SK-N-SH (cell line): ENCODE results near the gene SORL1. TPM values are rescaled to one million over a fixed set of nuclear protein-coding genes. Genes with fewer than 3 reads are reported as not detected.

ENCODE experiments used
- CTCF ChIA-PET: fragments of 300-600, 350-600 bp; formaldehyde crosslinking; extraction: SDS; loops from one replicate; lab custom pipeline; 2021; lab: Yijun Ruan, JAX
- POLR2A ChIA-PET: fragments of 350-600 bp; sonication (Branson Sonifier 250); formaldehyde crosslinking; extraction: SDS; loops from one replicate; lab custom pipeline; 2020; ENCODE audit warnings: antibody characterized with exemption, inconsistent platforms; lab: Yijun Ruan, JAX
- DNase-seq: peaks from one replicate; pipeline ENCODE4 v3.0.0; 2012
- H2AFZ ChIP-seq: fragments of 200-600 bp; sonication (generic); 2 replicates; pipeline ENCODE4 v1.8.1; 2016; ENCODE audit warnings: antibody characterized with exemption, mild to moderate bottlenecking, low read depth
- H3F3A ChIP-seq: fragments of 200-600 bp; sonication (generic); replicated peaks from 2 replicates; pipeline ENCODE3; 2016; ENCODE audit warnings: antibody characterized with exemption, mild to moderate bottlenecking; ENCODE audit not compliant: insufficient read depth
- H3K27ac ChIP-seq, 2 experiments: fragments of 200-500 bp in 1 of 2; fragments of 200-600 bp in 1 of 2; sonication (Bioruptor generic) in 1 of 2; sonication (generic), shearing (Covaris generic) in 1 of 2; 2 replicates each; pipeline versions ENCODE4 v1.5.1 to v1.6.1; 2014 to 2016; ENCODE audit warnings: low read depth in 2 of 2, inconsistent platforms in 1 of 2, low read length in 1 of 2, mild to moderate bottlenecking in 1 of 2, mixed read lengths in 1 of 2
- H3K27me3 ChIP-seq: fragments of 200-600 bp; sonication (generic), shearing (Covaris generic); 2 replicates; pipeline ENCODE4 v1.6.1; 2016; ENCODE audit warnings: mixed run types; ENCODE audit not compliant: insufficient read depth
- H3K36me3 ChIP-seq, 2 experiments: fragments of 200-500 bp in 1 of 2; fragments of 200-600 bp in 1 of 2; sonication (Bioruptor generic) in 1 of 2; sonication (generic) in 1 of 2; replicated peaks in 1 of 2; 2 replicates each; pipeline versions ENCODE3 to v1.5.1; 2014 to 2016; ENCODE audit warnings: low read length in 1 of 2, mild to moderate bottlenecking in 1 of 2; ENCODE audit not compliant: insufficient read depth in 2 of 2, control insufficient read depth in 1 of 2
- H3K4me1 ChIP-seq, 2 experiments: fragments of 200-500 bp in 1 of 2; fragments of 200-600 bp in 1 of 2; sonication (Bioruptor generic) in 1 of 2; sonication (generic), shearing (Covaris generic) in 1 of 2; 2 replicates each; pipeline versions ENCODE4 v1.5.1 to v1.6.1; 2014 to 2016; ENCODE audit warnings: low read depth in 1 of 2, low read length in 1 of 2, mixed run types in 1 of 2; ENCODE audit not compliant: insufficient read depth in 2 of 2, control insufficient read depth in 1 of 2
- H3K4me2 ChIP-seq: fragments of 200-600 bp; sonication (generic), shearing (Covaris generic); 2 replicates; pipeline ENCODE4 v1.6.1; 2017; ENCODE audit warnings: mixed run types
- H3K4me3 ChIP-seq, 2 experiments: fragments of 200-500 bp in 1 of 2; fragments of 200-600 bp in 1 of 2; sonication (Bioruptor generic) in 1 of 2; sonication (generic), shearing (Covaris generic) in 1 of 2; 2 replicates each; pipeline versions ENCODE4 v1.5.1 to v1.8.1; 2014 to 2016; ENCODE audit warnings: low read depth in 2 of 2, inconsistent platforms in 1 of 2, low read length in 1 of 2, mild to moderate bottlenecking in 1 of 2, mixed read lengths in 1 of 2, moderate library complexity in 1 of 2
- H3K79me2 ChIP-seq: fragments of 200-600 bp; sonication (generic); 2 replicates; pipeline ENCODE4 v1.8.1; 2017; ENCODE audit warnings: mild to moderate bottlenecking; ENCODE audit not compliant: insufficient read depth
- H3K9ac ChIP-seq: fragments of 200-600 bp; sonication (generic); 2 replicates; pipeline ENCODE4 v1.6.1; 2017; ENCODE audit warnings: mixed run types
- H3K9me2 ChIP-seq: fragments of 200-600 bp; sonication (generic); 2 replicates; pipeline ENCODE4 v1.6.1; 2017; ENCODE audit warnings: mixed run types
- H3K9me3 ChIP-seq: fragments of 200-600 bp; sonication (generic); 2 replicates; pipeline ENCODE4 v1.6.1; 2017; ENCODE audit warnings: mixed run types, mild to moderate bottlenecking, moderate library complexity
- H4K20me1 ChIP-seq: fragments of 200-600 bp; sonication (generic); 2 replicates; pipeline ENCODE4 v1.6.1; 2017; ENCODE audit warnings: mild to moderate bottlenecking, mixed run types; ENCODE audit not compliant: insufficient read depth
- ELF1 ChIP-seq: IDR thresholded peaks from 2 replicates; pipeline ENCODE4 v1.4.0; 2012
- EP300 ChIP-seq, 2 experiments: IDR thresholded peaks; 2 replicates each; pipeline versions ENCODE4 v1.4.0 to v1.6.1; 2012; ENCODE audit warnings: borderline replicate concordance in 1 of 2, low read depth in 1 of 2, low read length in 1 of 2
- FOSL2 ChIP-seq: IDR thresholded peaks from 2 replicates; pipeline ENCODE4 v1.4.0; 2012; ENCODE audit warnings: low read depth, mild to moderate bottlenecking, moderate library complexity, borderline replicate concordance
- NFIC ChIP-seq: IDR thresholded peaks from 2 replicates; pipeline ENCODE4 v1.4.0; 2012; ENCODE audit warnings: borderline replicate concordance
- RXRA ChIP-seq: IDR thresholded peaks from 2 replicates; pipeline ENCODE4 v1.4.0; 2012; ENCODE audit warnings: low read depth, mild to moderate bottlenecking, borderline replicate concordance
- TCF12 ChIP-seq: IDR thresholded peaks from 2 replicates; pipeline ENCODE4 v1.4.0; 2012
- WGBS: methylation state at CpG from one replicate; pipeline ENCODE4 v1.1.6; 2017; ENCODE audit warnings: low lambda C conversion rate; 5-methylcytosine and 5-hydroxymethylcytosine counted together
- polyA plus RNA-seq, 3 experiments: library from polyadenylated mRNA; depleted of rRNA; stranded (reverse); fragments of >200 nt; gene quantifications; 2 replicates each; pipeline ENCODE4 v1.2.3, GENCODE V29; 2012
- TF ChIP-seq, protein P1 (sequence below): IDR thresholded peaks from 2 replicates; pipeline ENCODE4 v1.6.1; 2012; ENCODE audit warnings: mild to moderate bottlenecking, low read depth, low read length, moderate library complexity
- TF ChIP-seq, protein P2 (sequence below): IDR thresholded peaks from 2 replicates; pipeline ENCODE4 v1.4.0; 2012; ENCODE audit warnings: low read depth, borderline replicate concordance
- TF ChIP-seq, protein P3 (sequence below): fragments of 200-600 bp; sonication (generic); IDR thresholded peaks from 2 replicates; pipeline ENCODE4 v1.6.1; 2017; ENCODE audit warnings: antibody characterized with exemption, mild to moderate bottlenecking, moderate library complexity
- TF ChIP-seq, protein P4 (sequence below): fragments of 150-350 bp; IDR thresholded peaks from 2 replicates; pipeline ENCODE4 v1.6.1; 2017; ENCODE audit warnings: antibody characterized with exemption, low read length, low read depth, borderline replicate concordance
- TF ChIP-seq, protein P5 (sequence below): IDR thresholded peaks from 2 replicates; pipeline ENCODE4 v1.4.0; 2012; ENCODE audit warnings: low read depth, borderline replicate concordance

SORL1 gene
- polyA plus RNA-seq, 1 of the 3 experiments (the other 2 are of a cell fraction), result 7.1 TPM

DNA sequence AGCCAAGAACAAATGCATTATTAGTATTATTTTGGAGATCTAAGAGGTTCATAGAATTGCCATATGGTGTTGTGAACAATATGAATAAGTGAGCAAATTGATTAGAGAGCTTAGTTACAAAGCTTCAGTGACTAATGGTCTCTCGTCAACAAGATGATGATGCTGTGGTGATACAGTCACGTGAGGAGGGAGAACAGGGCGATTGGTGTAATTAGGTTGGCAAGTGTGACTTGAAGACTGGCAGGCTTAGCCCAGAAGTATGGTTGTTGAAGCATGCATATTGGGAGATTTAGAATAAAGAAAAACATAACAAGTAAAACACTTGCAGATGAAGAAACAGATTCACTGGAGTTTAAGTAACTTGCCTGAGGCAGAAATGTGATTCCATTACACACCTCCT, 101.3 kb downstream of the SORL1 start:
- H2AFZ ChIP-seq, result no peak overlapping the region
- H3K36me3 ChIP-seq, result no peaks in the 10 kb centered on the region
- H3K4me1 ChIP-seq, result peaks cover 0 to 20% of the 10 kb centered on the region in 2 experiments; a peak in 2 of 4 replicates
- H3K79me2 ChIP-seq, result no peaks in the 10 kb centered on the region
- no peak overlapping the region for H3K4me2 ChIP-seq
- WGBS, result 85% methylated on average over 3 of the region's 3 CpGs
- ChIA-PET POLR2A (interaction anchor here (0.5 kb wide), 1 partner anchor 23 kb away, joined by 3 read pairs; no protein-coding TSS in a partner anchor), CTCF (no interaction called here)
- H3F3A ChIP-seq, result no peaks in the 10 kb centered on the region
- H3K27ac ChIP-seq, result no peak overlapping the region
- no peaks in the 10 kb centered on the region for H3K9me2 ChIP-seq
- H4K20me1 ChIP-seq, result no peaks in the 10 kb centered on the region
- no peak overlapping the region for H3K4me3 ChIP-seq
- no peaks in the 10 kb centered on the region for H3K27me3 ChIP-seq
- no peak for DNase-seq
- H3K9ac ChIP-seq, result no peak overlapping the region
- TF ChIP-seq, protein P1, sequence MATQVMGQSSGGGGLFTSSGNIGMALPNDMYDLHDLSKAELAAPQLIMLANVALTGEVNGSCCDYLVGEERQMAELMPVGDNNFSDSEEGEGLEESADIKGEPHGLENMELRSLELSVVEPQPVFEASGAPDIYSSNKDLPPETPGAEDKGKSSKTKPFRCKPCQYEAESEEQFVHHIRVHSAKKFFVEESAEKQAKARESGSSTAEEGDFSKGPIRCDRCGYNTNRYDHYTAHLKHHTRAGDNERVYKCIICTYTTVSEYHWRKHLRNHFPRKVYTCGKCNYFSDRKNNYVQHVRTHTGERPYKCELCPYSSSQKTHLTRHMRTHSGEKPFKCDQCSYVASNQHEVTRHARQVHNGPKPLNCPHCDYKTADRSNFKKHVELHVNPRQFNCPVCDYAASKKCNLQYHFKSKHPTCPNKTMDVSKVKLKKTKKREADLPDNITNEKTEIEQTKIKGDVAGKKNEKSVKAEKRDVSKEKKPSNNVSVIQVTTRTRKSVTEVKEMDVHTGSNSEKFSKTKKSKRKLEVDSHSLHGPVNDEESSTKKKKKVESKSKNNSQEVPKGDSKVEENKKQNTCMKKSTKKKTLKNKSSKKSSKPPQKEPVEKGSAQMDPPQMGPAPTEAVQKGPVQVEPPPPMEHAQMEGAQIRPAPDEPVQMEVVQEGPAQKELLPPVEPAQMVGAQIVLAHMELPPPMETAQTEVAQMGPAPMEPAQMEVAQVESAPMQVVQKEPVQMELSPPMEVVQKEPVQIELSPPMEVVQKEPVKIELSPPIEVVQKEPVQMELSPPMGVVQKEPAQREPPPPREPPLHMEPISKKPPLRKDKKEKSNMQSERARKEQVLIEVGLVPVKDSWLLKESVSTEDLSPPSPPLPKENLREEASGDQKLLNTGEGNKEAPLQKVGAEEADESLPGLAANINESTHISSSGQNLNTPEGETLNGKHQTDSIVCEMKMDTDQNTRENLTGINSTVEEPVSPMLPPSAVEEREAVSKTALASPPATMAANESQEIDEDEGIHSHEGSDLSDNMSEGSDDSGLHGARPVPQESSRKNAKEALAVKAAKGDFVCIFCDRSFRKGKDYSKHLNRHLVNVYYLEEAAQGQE, result no peak
- TF ChIP-seq RXRA (no peak), EP300 (IDR thresholded peaks at IDR 0.05; ENCODE audit: borderline replicate concordance in 1 of 2, low read depth in 1 of 2, low read length in 1 of 2) (no peak), ELF1 (no peak)
- TF ChIP-seq, protein P2, sequence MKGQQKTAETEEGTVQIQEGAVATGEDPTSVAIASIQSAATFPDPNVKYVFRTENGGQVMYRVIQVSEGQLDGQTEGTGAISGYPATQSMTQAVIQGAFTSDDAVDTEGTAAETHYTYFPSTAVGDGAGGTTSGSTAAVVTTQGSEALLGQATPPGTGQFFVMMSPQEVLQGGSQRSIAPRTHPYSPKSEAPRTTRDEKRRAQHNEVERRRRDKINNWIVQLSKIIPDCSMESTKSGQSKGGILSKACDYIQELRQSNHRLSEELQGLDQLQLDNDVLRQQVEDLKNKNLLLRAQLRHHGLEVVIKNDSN, result no peak
- TF ChIP-seq, protein P3, sequence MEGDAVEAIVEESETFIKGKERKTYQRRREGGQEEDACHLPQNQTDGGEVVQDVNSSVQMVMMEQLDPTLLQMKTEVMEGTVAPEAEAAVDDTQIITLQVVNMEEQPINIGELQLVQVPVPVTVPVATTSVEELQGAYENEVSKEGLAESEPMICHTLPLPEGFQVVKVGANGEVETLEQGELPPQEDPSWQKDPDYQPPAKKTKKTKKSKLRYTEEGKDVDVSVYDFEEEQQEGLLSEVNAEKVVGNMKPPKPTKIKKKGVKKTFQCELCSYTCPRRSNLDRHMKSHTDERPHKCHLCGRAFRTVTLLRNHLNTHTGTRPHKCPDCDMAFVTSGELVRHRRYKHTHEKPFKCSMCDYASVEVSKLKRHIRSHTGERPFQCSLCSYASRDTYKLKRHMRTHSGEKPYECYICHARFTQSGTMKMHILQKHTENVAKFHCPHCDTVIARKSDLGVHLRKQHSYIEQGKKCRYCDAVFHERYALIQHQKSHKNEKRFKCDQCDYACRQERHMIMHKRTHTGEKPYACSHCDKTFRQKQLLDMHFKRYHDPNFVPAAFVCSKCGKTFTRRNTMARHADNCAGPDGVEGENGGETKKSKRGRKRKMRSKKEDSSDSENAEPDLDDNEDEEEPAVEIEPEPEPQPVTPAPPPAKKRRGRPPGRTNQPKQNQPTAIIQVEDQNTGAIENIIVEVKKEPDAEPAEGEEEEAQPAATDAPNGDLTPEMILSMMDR, result no peak
- TF ChIP-seq, protein P4, sequence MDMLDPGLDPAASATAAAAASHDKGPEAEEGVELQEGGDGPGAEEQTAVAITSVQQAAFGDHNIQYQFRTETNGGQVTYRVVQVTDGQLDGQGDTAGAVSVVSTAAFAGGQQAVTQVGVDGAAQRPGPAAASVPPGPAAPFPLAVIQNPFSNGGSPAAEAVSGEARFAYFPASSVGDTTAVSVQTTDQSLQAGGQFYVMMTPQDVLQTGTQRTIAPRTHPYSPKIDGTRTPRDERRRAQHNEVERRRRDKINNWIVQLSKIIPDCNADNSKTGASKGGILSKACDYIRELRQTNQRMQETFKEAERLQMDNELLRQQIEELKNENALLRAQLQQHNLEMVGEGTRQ, result no peak
- H3K9me3 ChIP-seq, result no peaks in the 10 kb centered on the region

DNA sequence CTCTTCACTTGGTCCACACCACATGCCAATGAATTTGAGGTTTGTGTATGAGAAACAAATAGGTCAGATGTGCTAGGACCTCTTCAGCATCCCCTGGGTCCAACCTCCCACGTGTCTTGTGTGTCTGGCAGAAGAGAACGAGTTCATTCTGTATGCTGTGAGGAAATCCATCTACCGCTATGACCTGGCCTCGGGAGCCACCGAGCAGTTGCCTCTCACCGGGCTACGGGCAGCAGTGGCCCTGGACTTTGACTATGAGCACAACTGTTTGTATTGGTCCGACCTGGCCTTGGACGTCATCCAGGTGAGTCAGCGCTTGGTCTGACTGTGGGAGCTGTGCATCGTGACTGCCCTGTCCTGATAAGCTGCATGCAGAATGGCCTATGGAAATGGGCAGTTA, 101.7 kb downstream of the SORL1 start:
- Histone ChIP-seq H3K4me1 (peaks cover 0 to 20% of the 10 kb centered on the region in 2 experiments; a peak in 2 of 4 replicates), H3K79me2 (no peaks in the 10 kb centered on the region), H2AFZ (no peak overlapping the region), H3K9ac (no peak overlapping the region), H3K36me3 (no peaks in the 10 kb centered on the region), H3F3A (no peaks in the 10 kb centered on the region), H3K9me3 (no peaks in the 10 kb centered on the region), H3K4me3 (no peak overlapping the region), H3K27me3 (no peaks in the 10 kb centered on the region), H3K27ac (no peak overlapping the region), H3K4me2 (no peak overlapping the region), H4K20me1 (no peaks in the 10 kb centered on the region), H3K9me2 (no peaks in the 10 kb centered on the region)
- ChIA-PET CTCF (interaction anchor here (1.5 kb wide), 1 partner anchor 13 kb away, joined by 3 read pairs; no protein-coding TSS in a partner anchor), POLR2A (interaction anchor here (0.5 kb wide), 1 partner anchor 23 kb away, joined by 3 read pairs; no protein-coding TSS in a partner anchor)
- WGBS, result 85% methylated on average over 8 of the region's 11 CpGs
- TF ChIP-seq, protein P5, sequence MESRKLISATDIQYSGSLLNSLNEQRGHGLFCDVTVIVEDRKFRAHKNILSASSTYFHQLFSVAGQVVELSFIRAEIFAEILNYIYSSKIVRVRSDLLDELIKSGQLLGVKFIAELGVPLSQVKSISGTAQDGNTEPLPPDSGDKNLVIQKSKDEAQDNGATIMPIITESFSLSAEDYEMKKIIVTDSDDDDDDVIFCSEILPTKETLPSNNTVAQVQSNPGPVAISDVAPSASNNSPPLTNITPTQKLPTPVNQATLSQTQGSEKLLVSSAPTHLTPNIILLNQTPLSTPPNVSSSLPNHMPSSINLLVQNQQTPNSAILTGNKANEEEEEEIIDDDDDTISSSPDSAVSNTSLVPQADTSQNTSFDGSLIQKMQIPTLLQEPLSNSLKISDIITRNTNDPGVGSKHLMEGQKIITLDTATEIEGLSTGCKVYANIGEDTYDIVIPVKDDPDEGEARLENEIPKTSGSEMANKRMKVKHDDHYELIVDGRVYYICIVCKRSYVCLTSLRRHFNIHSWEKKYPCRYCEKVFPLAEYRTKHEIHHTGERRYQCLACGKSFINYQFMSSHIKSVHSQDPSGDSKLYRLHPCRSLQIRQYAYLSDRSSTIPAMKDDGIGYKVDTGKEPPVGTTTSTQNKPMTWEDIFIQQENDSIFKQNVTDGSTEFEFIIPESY, result no peak
- TF ChIP-seq NFIC, result peak; percentile 33; the same call in 1 of the 2 replicates
- TF ChIP-seq ELF1, result no peak
- no peak for TF ChIP-seq TCF12
- TF ChIP-seq FOSL2, result no peak
- DNase-seq, result no peak
